Mesothelial cell of epicardium (in vitro differentiated cells): Measurements from ENCODE around the gene FMO4. TPM values are rescaled to one million over a fixed set of nuclear protein-coding genes. Genes with fewer than 3 reads are reported as not detected.
"Not testable (repeated sequence)": the region's sequence is repeated elsewhere in the genome, so short reads cannot be mapped to it uniquely, and the experiment has no call there.

Source experiments
- DNase-seq, 2 experiments: peaks; one replicate each; pipeline ENCODE4 v3.0.0; 2021; ENCODE audit warnings: low spot score in 2 of 2; ENCODE audit not compliant: unreplicated experiment in 2 of 2
- H3K27ac Mint-ChIP-seq: 2 replicates; pipeline ENCODE4 v1.8.0; 2021; ENCODE audit warnings: mixed read lengths
- H3K27me3 Mint-ChIP-seq: 2 replicates; pipeline ENCODE4 v1.8.0; 2021; ENCODE audit warnings: low read depth, mixed read lengths
- H3K36me3 Mint-ChIP-seq: 2 replicates; pipeline ENCODE4 v1.8.0; 2021; ENCODE audit warnings: mixed read lengths
- H3K4me1 Mint-ChIP-seq: 2 replicates; pipeline ENCODE4 v1.8.0; 2021; ENCODE audit warnings: mixed read lengths
- H3K4me3 Mint-ChIP-seq: 2 replicates; pipeline ENCODE4 v1.8.0; 2021; ENCODE audit warnings: mild to moderate bottlenecking, moderate library complexity, mixed read lengths
- H3K9me3 Mint-ChIP-seq: 2 replicates; pipeline ENCODE4 v1.8.0; 2021; ENCODE audit warnings: mixed read lengths
- total RNA-seq: library from RNA; stranded (reverse); gene quantifications from 3 replicates; pipeline ENCODE4 v1.2.1, GENCODE V29; 2021
- TF ChIP-seq, protein P1 (sequence below): fragments of 200-600 bp; sonication (generic); IDR thresholded peaks from one replicate; pipeline ENCODE4 v1.5.0; 2021; ENCODE audit warnings: antibody characterized with exemption; ENCODE audit not compliant: unreplicated experiment

The FMO4 gene
- total RNA-seq, 1 donor from 2014 or later = 5.9 TPM

GRCh38 chr1:171292799-171293198, 21.2 kb upstream of the FMO4 start:
- Mint-ChIP-seq H3K27me3 (no peaks in the 10 kb centered on the region), H3K9me3 (no peaks in the 10 kb centered on the region), H3K27ac (no peak overlapping the region), H3K36me3 (no peaks in the 10 kb centered on the region), H3K4me1 (peaks cover 3% of the 10 kb centered on the region), H3K4me3 (no peak overlapping the region)
- no peak for DNase-seq
- TF ChIP-seq, protein P1, sequence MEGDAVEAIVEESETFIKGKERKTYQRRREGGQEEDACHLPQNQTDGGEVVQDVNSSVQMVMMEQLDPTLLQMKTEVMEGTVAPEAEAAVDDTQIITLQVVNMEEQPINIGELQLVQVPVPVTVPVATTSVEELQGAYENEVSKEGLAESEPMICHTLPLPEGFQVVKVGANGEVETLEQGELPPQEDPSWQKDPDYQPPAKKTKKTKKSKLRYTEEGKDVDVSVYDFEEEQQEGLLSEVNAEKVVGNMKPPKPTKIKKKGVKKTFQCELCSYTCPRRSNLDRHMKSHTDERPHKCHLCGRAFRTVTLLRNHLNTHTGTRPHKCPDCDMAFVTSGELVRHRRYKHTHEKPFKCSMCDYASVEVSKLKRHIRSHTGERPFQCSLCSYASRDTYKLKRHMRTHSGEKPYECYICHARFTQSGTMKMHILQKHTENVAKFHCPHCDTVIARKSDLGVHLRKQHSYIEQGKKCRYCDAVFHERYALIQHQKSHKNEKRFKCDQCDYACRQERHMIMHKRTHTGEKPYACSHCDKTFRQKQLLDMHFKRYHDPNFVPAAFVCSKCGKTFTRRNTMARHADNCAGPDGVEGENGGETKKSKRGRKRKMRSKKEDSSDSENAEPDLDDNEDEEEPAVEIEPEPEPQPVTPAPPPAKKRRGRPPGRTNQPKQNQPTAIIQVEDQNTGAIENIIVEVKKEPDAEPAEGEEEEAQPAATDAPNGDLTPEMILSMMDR = no peak

GRCh38 chr1:171295383-171295782, 18.6 kb upstream of the FMO4 start:
- not testable (repeated sequence) for H3K36me3 Mint-ChIP-seq, DNase-seq, H3K27me3 Mint-ChIP-seq, H3K4me1 Mint-ChIP-seq, H3K9me3 Mint-ChIP-seq, H3K27ac Mint-ChIP-seq, H3K4me3 Mint-ChIP-seq

GRCh38 chr1:171295821-171296220, 18.2 kb upstream of the FMO4 start:
- H3K27me3 Mint-ChIP-seq = no peaks in the 10 kb centered on the region
- TF ChIP-seq, protein P1 = no peak
- peaks cover 3% of the 10 kb centered on the region for H3K4me1 Mint-ChIP-seq
- peaks cover 7% of the 10 kb centered on the region for H3K36me3 Mint-ChIP-seq
- no peak overlapping the region for H3K4me3 Mint-ChIP-seq
- H3K9me3 Mint-ChIP-seq = peaks cover 12% of the 10 kb centered on the region
- H3K27ac Mint-ChIP-seq = no peak overlapping the region
- no peak for DNase-seq

DNA sequence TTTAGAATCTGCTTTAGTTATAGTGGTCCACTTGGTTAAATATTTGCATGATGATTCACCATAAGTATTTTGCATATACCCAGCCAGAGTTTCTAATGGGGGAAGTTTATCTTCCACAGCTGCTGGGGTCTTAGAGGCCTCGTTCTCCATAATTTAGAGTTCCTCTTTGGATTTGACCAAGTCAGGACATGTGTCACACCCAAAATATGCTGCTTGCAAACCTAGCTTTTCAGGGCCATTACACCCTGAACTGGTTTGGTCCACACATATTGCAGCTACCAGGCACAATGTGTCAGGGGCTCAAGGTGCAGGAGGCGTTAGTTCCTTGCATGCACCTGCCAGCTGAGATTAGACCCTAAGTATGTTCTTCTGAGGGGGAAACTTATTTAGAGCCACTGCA, 17.1 kb upstream of the FMO4 start:
- Mint-ChIP-seq H3K4me1 (peaks cover 3% of the 10 kb centered on the region), H3K27ac (no peak overlapping the region), H3K27me3 (no peaks in the 10 kb centered on the region), H3K9me3 (peaks cover 23% of the 10 kb centered on the region), H3K4me3 (no peak overlapping the region), H3K36me3 (peaks cover 7% of the 10 kb centered on the region)
- no peak for DNase-seq
- TF ChIP-seq, protein P1 = no peak

GRCh38 chr1:171298696-171299095, 15.3 kb upstream of the FMO4 start:
- no peak for DNase-seq
- Mint-ChIP-seq H3K4me3 (no peak overlapping the region), H3K4me1 (peaks cover 3% of the 10 kb centered on the region), H3K27ac (no peak overlapping the region), H3K27me3 (no peaks in the 10 kb centered on the region), H3K9me3 (peaks cover 38% of the 10 kb centered on the region), H3K36me3 (peaks cover 7% of the 10 kb centered on the region)
- TF ChIP-seq, protein P1 = no peak

GRCh38 chr1:171299342-171299741, 14.6 kb upstream of the FMO4 start:
- H3K4me1 Mint-ChIP-seq = peaks cover 3% of the 10 kb centered on the region
- no peaks in the 10 kb centered on the region for H3K27me3 Mint-ChIP-seq
- peaks cover 7% of the 10 kb centered on the region for H3K36me3 Mint-ChIP-seq
- H3K27ac Mint-ChIP-seq = no peak overlapping the region
- TF ChIP-seq, protein P1 = no peak
- no peak for DNase-seq
- peaks cover 38% of the 10 kb centered on the region for H3K9me3 Mint-ChIP-seq
- H3K4me3 Mint-ChIP-seq = no peak overlapping the region
